NCI-H446 (cell line): Measurements from ENCODE around the gene DCBLD1.
"Not testable (repeated sequence)": the region's sequence is repeated elsewhere in the genome, so short reads cannot be mapped to it uniquely, and the experiment has no call there.

Experiments used
- DNase-seq, 2 experiments: peaks; one replicate each; lab custom pipeline; 2025; lab: John Stamatoyannopoulos, UW

Gene DCBLD1

GRCh38 chr6:117498159-117498558, 15.7 kb downstream of the DCBLD1 start:
- DNase-seq, result no peak

GRCh38 chr6:117501722-117502121, 19.2 kb downstream of the DCBLD1 start:
- DNase-seq, result no peak

DNA sequence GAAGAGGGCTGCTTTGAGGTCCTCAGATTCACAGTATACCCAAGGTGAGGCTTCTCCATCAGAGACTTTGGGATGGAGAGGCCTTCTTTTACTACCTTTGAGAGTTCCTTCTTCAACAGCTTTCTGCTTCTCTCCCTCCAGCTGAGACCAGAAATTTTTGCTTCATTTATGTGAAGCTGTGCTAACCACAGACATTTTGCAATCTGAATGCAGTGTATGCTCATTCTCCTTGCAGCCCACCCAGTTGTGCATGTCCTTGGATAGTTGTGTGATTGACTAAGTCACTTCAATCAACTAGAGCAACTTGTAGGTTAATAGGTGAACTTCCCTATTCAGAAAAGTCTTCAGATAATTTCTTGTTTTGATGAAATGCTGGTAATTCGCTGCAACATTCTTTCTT, 20.1 kb downstream of the DCBLD1 start:
- no peak for DNase-seq

GRCh38 chr6:117503211-117503610, 20.7 kb downstream of the DCBLD1 start:
- no peak for DNase-seq

DNA sequence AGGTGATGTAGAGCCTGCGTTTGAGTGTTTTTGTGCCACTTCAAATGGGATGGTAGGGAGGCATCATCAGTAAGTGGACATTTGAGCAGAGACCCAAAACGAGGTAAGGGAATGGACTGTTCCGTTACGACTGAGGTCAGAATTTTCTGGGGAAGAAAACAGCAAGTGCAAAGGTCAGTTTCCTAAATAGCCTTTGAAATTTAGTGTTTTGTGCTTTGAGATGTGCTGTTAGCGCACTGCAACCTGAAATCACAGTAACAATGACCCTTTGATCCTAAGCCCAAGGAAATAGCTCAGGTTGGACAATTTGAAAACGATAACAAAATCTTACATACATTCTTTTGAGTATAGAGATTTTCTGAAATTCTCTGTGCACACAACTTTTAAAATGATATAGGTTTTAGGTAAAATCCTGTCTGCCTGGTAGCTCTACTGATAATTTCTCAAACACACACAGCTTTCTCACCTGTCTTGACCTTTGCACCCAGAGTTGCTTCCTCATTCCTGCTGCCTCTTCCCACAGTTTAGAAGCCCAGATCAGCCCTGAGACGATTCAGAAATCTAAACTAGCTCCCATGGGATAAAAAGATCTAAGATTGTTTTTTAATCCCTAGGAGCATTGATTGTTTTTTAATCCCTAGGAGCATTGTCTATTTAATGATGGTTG, 22.1 kb downstream of the DCBLD1 start:
- no peak for DNase-seq

DNA sequence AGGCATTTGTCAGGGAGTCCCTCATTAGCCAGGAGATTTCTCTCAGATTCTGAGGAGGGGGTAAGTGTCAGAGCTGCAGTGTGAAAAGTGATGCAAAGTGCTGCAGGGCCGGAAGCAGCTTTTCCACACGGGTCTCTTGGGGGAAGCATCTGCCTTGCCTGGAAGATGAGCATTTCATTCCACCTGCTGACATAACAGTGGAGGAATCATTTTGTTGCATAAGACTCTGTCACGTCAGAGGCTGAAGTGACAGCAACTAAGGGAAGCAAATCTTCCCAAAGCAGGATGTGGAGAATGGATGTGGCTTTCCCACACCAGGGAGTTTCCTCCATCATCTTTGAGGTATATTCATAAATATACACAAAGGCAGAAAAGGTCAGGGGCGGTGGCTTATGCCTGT, 22.8 kb downstream of the DCBLD1 start:
- no peak for DNase-seq

GRCh38 chr6:117506180-117506835, 23.8 kb downstream of the DCBLD1 start:
- no peak for DNase-seq

- no peak for DNase-seq
Observed at GRCh38 chr6:117506907-117507306, 24.4 kb downstream of the DCBLD1 start.

- no peak for DNase-seq
Observed at GRCh38 chr6:117508450-117508971, 26.0 kb downstream of the DCBLD1 start.

GRCh38 chr6:117509021-117509420, 26.5 kb downstream of the DCBLD1 start:
- no peak for DNase-seq

DNA sequence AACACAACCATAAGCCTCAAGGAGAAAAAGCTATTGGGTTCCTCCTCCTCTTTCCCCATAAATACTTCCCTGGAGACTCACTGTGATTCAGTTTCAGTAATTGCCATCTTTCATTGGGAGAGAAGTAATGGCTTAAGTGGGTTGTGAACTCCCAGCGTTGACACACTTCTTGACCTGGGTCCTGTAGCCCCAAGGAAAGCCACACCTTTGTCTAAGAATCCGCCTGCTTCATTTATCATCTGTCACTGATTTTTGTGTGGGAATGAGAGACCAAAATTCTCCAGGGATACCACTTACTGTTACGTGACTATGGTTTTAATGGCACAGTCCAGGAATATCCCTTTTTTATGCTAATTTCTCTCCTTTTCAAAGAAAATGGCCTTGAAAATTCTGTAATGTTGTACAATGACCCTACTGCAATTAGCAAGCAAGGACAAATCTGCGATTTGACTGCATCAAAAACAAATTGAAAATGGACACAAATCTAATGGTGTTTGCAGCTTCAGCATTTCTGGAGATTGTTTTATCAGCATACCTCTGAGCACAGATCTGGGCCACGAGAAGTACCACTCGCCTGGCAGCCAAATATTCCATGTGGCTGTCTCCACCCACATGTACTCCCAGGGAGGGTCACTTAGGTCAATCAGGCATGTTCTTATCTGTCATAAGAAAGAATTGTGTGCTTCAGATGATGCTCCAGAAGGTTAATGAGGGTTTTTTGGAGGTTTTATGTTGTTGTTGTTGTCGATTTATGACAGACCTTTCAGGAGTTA, 29.8 kb downstream of the DCBLD1 start:
- no peak for DNase-seq

- DNase-seq, result no peak
Observed at GRCh38 chr6:117512987-117513573, 30.6 kb downstream of the DCBLD1 start.

- no peak for DNase-seq
Observed at GRCh38 chr6:117513778-117514365, 31.4 kb downstream of the DCBLD1 start.

GRCh38 chr6:117514655-117515054, 32.2 kb downstream of the DCBLD1 start:
- no peak for DNase-seq

GRCh38 chr6:117515326-117515725, 32.9 kb downstream of the DCBLD1 start:
- no peak for DNase-seq

GRCh38 chr6:117517995-117518394, 35.5 kb downstream of the DCBLD1 start:
- DNase-seq, result not testable (repeated sequence)

DNA sequence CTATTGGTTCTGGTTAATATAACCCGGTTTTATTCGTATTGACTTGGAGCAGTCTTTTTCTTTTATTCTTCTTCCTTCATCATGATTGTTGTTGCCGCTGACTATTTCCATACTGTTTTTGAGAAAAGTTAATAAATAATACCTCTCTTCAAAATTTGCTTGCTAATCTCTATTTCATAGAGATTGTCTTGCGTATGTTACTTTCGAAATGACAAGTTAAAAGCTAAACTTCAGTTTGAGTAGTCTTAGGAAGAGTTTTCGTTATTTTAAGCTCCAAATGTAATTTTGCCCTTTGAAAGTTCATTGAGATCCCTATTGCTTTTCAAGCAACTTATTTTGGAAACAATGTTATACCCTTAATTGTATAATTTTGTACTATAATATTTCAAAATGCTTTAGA, 36.4 kb downstream of the DCBLD1 start:
- DNase-seq, result no peak

DNA sequence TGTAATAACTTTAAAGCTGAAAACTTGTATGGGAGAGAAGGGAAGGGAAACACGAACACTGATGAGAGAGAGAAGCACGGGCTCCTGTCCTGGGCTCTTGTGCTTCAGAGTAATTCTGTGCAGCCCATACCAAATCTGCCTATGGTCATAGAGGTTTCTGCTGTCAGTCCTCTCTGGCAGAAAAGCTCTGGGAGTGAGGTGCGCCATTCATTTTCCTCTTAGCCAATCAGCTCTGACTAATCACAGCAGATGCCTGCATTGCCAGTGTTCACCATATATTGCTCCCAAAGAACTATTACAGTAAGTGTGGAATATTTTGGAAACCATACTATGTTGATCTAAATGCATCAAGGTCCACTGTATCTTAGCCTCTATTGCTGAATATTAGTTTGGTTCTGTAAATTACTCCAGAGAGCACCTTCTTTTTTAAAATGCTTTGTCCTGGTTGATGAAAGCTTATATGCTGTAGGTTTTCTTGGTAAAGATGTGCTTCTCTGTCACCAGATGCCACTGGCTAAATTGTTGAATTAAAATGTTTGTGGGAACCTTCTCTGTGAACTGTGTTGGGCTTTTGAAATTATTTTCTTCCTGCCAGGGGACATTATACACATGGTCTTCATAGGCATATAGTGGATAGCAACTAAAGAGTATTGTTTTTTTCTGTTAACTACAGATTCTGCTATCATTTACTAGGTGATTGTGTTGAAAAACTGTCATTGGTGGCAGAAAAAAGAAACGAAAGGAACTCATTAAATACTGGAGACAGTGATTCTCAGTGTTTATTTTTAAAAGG, 38.3 kb downstream of the DCBLD1 start:
- no peak for DNase-seq

DNA sequence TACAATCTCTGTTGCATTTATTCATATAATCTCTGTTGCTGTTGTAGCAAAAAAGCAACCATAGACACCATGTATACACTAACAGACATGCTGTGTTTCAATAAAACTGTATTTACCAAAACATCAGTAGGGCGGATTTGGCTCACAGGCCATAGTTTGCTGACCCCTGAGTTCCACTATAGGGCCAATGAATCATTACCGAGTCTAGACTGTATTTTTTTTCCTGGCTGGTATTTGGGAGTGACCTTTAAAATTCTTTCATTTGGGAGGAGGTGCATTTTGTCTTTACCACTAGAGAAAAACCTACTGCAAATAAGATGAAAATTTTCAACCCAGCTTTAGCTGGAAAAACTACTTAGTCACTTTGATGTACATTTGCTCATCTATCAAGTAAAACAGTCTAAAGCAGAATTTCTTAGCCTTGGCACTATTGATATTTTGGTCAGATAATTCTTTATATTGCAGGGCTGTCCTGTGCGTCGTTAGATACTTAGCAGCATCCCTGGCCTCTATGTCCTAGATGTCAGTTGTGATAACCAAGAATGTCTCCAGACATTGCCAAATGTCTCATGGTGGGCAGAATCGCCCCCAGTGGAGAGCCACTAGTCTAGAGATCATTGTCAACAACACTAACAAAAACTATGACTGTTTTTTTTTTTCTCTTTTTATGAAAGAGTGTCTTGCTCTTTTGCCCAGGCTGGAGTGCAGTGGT, 39.5 kb downstream of the DCBLD1 start:
- no peak for DNase-seq

GRCh38 chr6:117525607-117526006, 43.1 kb downstream of the DCBLD1 start:
- DNase-seq, result no peak
